ENCODE data around the gene FNDC1.

Gene FNDC1

DNA sequence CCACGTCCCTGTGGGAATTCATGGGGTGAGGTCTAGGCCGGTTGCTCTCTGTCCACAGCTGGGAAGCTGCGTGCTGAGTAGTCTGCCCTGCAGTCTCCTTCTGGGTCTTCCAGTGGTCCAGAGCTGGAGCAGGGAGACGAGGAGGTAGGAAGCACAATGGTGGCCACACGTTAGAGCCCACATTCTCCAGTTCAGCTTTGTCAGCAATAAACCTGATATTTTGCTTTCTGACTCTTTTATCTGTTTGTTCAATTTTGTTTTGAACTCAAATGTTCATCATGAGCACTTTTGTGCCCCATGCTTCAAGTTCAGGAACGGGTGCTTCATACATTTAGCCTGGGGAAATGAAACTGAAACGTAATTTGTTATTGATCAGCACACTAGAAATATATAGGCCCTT, 21.3 kb downstream of the FNDC1 start:
- H3K9ac ChIP-seq (ENCODE audit: low read length), result no peak overlapping the region
- H2AFZ ChIP-seq (ENCODE audit: low read length), result no peak overlapping the region
- TF ChIP-seq CTCF (IDR thresholded peaks at IDR 0.05; ENCODE audit: low read length), result no peak
- TF ChIP-seq EZH2 (IDR thresholded peaks at IDR 0.05; ENCODE audit: borderline replicate concordance, low read length), result no peak
- no peak overlapping the region for H3K4me2 ChIP-seq (ENCODE audit: low read length)
- H3K36me3 ChIP-seq (ENCODE audit: insufficient read depth, low read length), result no peaks in the 10 kb centered on the region
- no peak overlapping the region for H3K27ac ChIP-seq (ENCODE audit: low read depth, low read length, poor library complexity, severe bottlenecking)
- H3K27me3 ChIP-seq (ENCODE audit: insufficient read depth, low read length), result no peaks in the 10 kb centered on the region
- H4K20me1 ChIP-seq (ENCODE audit: insufficient read depth, low read length), result no peaks in the 10 kb centered on the region
- no peaks in the 10 kb centered on the region for H3F3A ChIP-seq (ENCODE audit: insufficient read depth, low read length)
- H3K4me1 ChIP-seq (ENCODE audit: insufficient read depth, low read length, severe bottlenecking), result no peaks in the 10 kb centered on the region
- no peaks in the 10 kb centered on the region for H3K9me3 ChIP-seq (ENCODE audit: low read length)
- no peaks in the 10 kb centered on the region for H3K9me2 ChIP-seq (ENCODE audit: low read depth, low read length)
- no peak overlapping the region for H3K4me3 ChIP-seq (ENCODE audit: low read depth, low read length, poor library complexity, severe bottlenecking)
- H3K79me2 ChIP-seq (ENCODE audit: insufficient read depth, low read length), result no peaks in the 10 kb centered on the region

DNA sequence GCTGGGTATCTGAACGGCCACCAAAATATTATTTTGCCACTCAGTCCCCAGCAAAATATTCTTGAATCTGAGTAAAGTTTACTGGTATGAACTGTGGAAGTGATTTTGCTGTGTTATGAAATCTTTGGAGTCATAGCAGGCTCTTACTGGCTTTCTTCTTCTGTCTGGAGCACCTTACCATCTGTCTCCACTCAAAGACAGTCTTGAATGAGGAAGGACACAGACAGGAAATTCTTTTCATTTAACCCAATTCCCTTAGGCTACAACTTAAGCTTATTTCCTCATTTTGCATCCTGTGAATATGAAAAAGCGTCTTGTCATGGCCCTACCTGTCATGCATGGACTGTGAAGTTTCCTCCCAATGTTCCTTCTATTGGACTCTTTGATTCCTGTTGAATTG, 24.7 kb downstream of the FNDC1 start:
- no peaks in the 10 kb centered on the region for H3K27me3 ChIP-seq (ENCODE audit: insufficient read depth, low read length)
- H3K9me3 ChIP-seq (ENCODE audit: low read length), result no peaks in the 10 kb centered on the region
- H3K9ac ChIP-seq (ENCODE audit: low read length), result no peak overlapping the region
- H3K4me2 ChIP-seq (ENCODE audit: low read length), result no peak overlapping the region
- H2AFZ ChIP-seq (ENCODE audit: low read length), result no peak overlapping the region
- TF ChIP-seq EZH2 (IDR thresholded peaks at IDR 0.05; ENCODE audit: borderline replicate concordance, low read length) (no peak), CTCF (IDR thresholded peaks at IDR 0.05; ENCODE audit: low read length) (no peak)
- H3K9me2 ChIP-seq (ENCODE audit: low read depth, low read length), result no peaks in the 10 kb centered on the region
- no peaks in the 10 kb centered on the region for H3K36me3 ChIP-seq (ENCODE audit: insufficient read depth, low read length)
- H3K79me2 ChIP-seq (ENCODE audit: insufficient read depth, low read length), result no peaks in the 10 kb centered on the region
- no peaks in the 10 kb centered on the region for H3F3A ChIP-seq (ENCODE audit: insufficient read depth, low read length)
- no peaks in the 10 kb centered on the region for H4K20me1 ChIP-seq (ENCODE audit: insufficient read depth, low read length)
- no peaks in the 10 kb centered on the region for H3K4me1 ChIP-seq (ENCODE audit: insufficient read depth, low read length, severe bottlenecking)
- no peak overlapping the region for H3K27ac ChIP-seq (ENCODE audit: low read depth, low read length, poor library complexity, severe bottlenecking)
- H3K4me3 ChIP-seq (ENCODE audit: low read depth, low read length, poor library complexity, severe bottlenecking), result no peak overlapping the region

DNA sequence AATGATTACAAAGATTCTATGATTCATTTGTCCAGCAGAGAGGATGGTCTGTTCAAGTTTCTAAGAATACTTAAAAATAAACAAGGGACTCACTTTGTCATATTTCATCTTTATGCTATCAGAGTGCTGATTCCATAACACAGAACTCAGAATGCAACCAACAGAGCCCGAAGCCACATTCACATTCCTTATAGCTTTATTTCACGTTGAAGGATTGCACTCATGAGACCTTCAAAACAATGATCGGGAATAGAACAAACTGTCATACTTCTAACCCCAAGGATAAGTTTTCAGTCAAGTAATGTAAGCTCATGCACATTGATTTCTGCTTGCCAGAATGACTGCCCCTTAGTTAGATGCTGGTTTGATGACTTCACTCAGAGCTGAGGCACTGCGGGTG, 25.2 kb downstream of the FNDC1 start:
- no peaks in the 10 kb centered on the region for H3K36me3 ChIP-seq (ENCODE audit: insufficient read depth, low read length)
- TF ChIP-seq EZH2 (IDR thresholded peaks at IDR 0.05; ENCODE audit: borderline replicate concordance, low read length) (no peak), CTCF (IDR thresholded peaks at IDR 0.05; ENCODE audit: low read length) (no peak)
- H3K9me2 ChIP-seq (ENCODE audit: low read depth, low read length), result no peaks in the 10 kb centered on the region
- no peaks in the 10 kb centered on the region for H3K27me3 ChIP-seq (ENCODE audit: insufficient read depth, low read length)
- no peak overlapping the region for H3K4me3 ChIP-seq (ENCODE audit: low read depth, low read length, poor library complexity, severe bottlenecking)
- no peak overlapping the region for H3K27ac ChIP-seq (ENCODE audit: low read depth, low read length, poor library complexity, severe bottlenecking)
- no peaks in the 10 kb centered on the region for H3F3A ChIP-seq (ENCODE audit: insufficient read depth, low read length)
- no peaks in the 10 kb centered on the region for H3K9me3 ChIP-seq (ENCODE audit: low read length)
- H3K9ac ChIP-seq (ENCODE audit: low read length), result no peak overlapping the region
- H2AFZ ChIP-seq (ENCODE audit: low read length), result no peak overlapping the region
- H3K4me1 ChIP-seq (ENCODE audit: insufficient read depth, low read length, severe bottlenecking), result no peaks in the 10 kb centered on the region
- no peaks in the 10 kb centered on the region for H4K20me1 ChIP-seq (ENCODE audit: insufficient read depth, low read length)
- H3K79me2 ChIP-seq (ENCODE audit: insufficient read depth, low read length), result no peaks in the 10 kb centered on the region
- H3K4me2 ChIP-seq (ENCODE audit: low read length), result no peak overlapping the region
